ENCODE data around the gene CCDC102A. TPM values are rescaled to one million over a fixed set of nuclear protein-coding genes. Genes with fewer than 3 reads are reported as not detected.
A peak's percentile ranks its signal among the peaks of the same experiment; 100 is the strongest.

The CCDC102A gene
- total and polyA plus RNA-seq, 9 of the 15 experiments (the other 6 are each of a cell fraction or from before 2014, with no cell fraction given): 0.03 to 4.9 (median 1.4) TPM

DNA sequence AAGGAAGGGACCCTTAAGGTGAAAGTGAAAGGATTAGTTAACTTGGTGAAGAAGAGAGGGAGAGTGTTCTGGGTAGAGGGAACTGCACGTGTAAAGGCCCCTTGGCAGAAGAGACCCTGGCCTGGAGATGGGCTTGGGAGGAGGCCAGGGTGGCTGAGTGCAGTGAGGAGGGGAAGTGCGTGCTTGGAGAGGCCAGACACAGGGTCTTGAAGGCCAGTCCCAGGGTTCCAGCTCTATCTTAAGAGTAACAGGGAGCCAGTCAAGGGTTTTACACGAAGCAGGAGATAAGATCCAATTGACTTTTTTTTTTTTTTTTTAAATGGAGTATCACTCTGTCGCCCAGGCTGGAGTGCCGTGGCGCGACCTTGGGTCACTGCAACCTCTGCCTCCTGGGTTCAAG, 34.9 kb downstream of the CCDC102A start:
- in situ Hi-C loops (cut with MboI): no loop called here
- ATAC-seq: no peak
- H3K9me1 ChIP-seq (ENCODE audit: control insufficient read depth, insufficient read depth, low read length): no peaks in the 10 kb centered on the region
- H3K27ac ChIP-seq (ENCODE audit: extremely low read depth, low read depth, low read length): no peak overlapping the region
- H3K9ac ChIP-seq (ENCODE audit: insufficient read depth in 1 of 2, low read depth in 2 of 2, low read length in 2 of 2): peak overlapping the region in 1 of 2 experiments; percentile 61; a peak in 1 of 4 replicates
- CTCF ChIA-PET (ENCODE audit: low intra/inter-chr PET ratio): no interaction called here
- intact Hi-C loops (cut with micrococcal nuclease): no loop called here
- peaks cover 0 to 21% of the 10 kb centered on the region in 2 experiments; a peak in 3 of 5 replicates for H3K27me3 ChIP-seq (ENCODE audit: control insufficient read depth in 2 of 2, insufficient read depth in 2 of 2, low read length in 2 of 2)
- BruUV-seq (replicated peaks): no TSS peak
- TF ChIP-seq ZNF384 (IDR thresholded peaks at IDR 0.05; ENCODE audit: low read depth, low read length) (peak; percentile 56; the same call in 1 of the 2 replicates), C11orf30 (IDR thresholded peaks at IDR 0.05; ENCODE audit: low read depth) (no peak), SREBF1 (IDR thresholded peaks at IDR 0.05; ENCODE audit: borderline replicate concordance, low read depth, low read length) (no peak)
- H3K4me3 ChIP-seq: no peak overlapping the region
- H3K9me3 ChIP-seq (replicated peaks; ENCODE audit: control insufficient read depth, insufficient read depth, low read depth, low read length): no peaks in the 10 kb centered on the region
- H3K4me1 ChIP-seq (replicated peaks in 1 of 2; ENCODE audit: control insufficient read depth in 2 of 2, insufficient read depth in 2 of 2, low read length in 2 of 2): peaks cover 8 to 10% of the 10 kb centered on the region in 2 experiments; a peak in 4 of 5 replicates
- FAIRE-seq: no peak
- H4K20me1 ChIP-seq (replicated peaks; ENCODE audit: control insufficient read depth, insufficient read depth, low read length): no peaks in the 10 kb centered on the region
- H3K36me3 ChIP-seq (ENCODE audit: control insufficient read depth, insufficient read depth, low read length): no peaks in the 10 kb centered on the region
- DNase-seq (ENCODE audit: extremely low read depth in 1 of 4, low spot score in 3 of 4): no peak
- POLR2A ChIA-PET: interaction anchor here (0.7 to 1.3 kb wide), 3 partner anchors 9 to 545 kb away, joined by 3 to 4 read pairs (median 4); partner anchors contain the start of gene DOK4
- H3K4me2 ChIP-seq (ENCODE audit: insufficient read depth, low read length): no peak overlapping the region
- 17% methylated on average over 7 of the region's 7 CpGs for WGBS (ENCODE audit: insufficient coverage, low coverage, missing lambda C conversion rate)
- no peaks in the 10 kb centered on the region for H3K79me2 ChIP-seq (ENCODE audit: control insufficient read depth, insufficient read depth, low read length)
- peak overlapping the region; percentile 38; the same call in 1 of the 2 replicates for H2AFZ ChIP-seq (ENCODE audit: low read depth, low read length)

DNA sequence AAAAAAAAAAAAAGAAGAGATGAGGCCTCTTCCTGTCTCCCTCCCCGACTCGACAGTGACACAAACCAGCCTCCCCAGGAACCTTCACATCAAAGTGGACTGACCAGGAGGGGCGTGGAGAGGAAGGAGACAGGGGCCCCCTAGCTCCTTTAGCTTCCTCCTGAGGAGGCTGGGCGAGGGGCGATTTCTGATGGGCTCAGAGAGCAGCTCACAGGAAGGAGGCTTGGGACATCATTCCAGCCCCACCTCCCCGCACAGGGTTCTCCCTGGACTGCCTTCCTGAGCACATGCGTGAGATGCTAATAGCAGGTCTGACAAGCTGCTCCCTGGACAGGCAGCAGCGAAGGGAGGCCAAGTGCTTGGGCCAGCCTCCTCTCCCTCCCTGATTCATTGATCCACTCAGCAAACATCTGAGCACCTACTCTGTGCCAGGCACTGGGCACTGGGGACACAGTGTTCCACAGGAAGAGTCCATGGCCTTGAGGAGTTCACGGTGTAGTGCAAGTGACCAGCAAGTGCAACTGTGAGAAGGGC, 35.7 kb downstream of the CCDC102A start:
- Histone ChIP-seq H3K79me2 (ENCODE audit: control insufficient read depth, insufficient read depth, low read length) (no peaks in the 10 kb centered on the region), H3K9me1 (ENCODE audit: control insufficient read depth, insufficient read depth, low read length) (no peaks in the 10 kb centered on the region), H2AFZ (ENCODE audit: low read depth, low read length) (peak overlapping the region; percentile 38), H3K4me2 (ENCODE audit: insufficient read depth, low read length) (0 out of 2 replicates have a peak overlapping the region, but pooled peaks have one; percentile 2), H3K4me1 (replicated peaks in 1 of 2; ENCODE audit: control insufficient read depth in 2 of 2, insufficient read depth in 2 of 2, low read length in 2 of 2) (peaks cover 8 to 10% of the 10 kb centered on the region in 2 experiments; a peak in 4 of 5 replicates), H4K20me1 (replicated peaks; ENCODE audit: control insufficient read depth, insufficient read depth, low read length) (no peaks in the 10 kb centered on the region), H3K36me3 (ENCODE audit: control insufficient read depth, insufficient read depth, low read length) (no peaks in the 10 kb centered on the region), H3K9me3 (replicated peaks; ENCODE audit: control insufficient read depth, insufficient read depth, low read depth, low read length) (no peaks in the 10 kb centered on the region), H3K9ac (ENCODE audit: insufficient read depth in 1 of 2, low read depth in 2 of 2, low read length in 2 of 2) (peak overlapping the region in 1 of 2 experiments; percentile 75; a peak in 2 of 4 replicates), H3K4me3 (no peak overlapping the region), H3K27ac (ENCODE audit: extremely low read depth, low read depth, low read length) (no peak overlapping the region), H3K27me3 (ENCODE audit: control insufficient read depth in 2 of 2, insufficient read depth in 2 of 2, low read length in 2 of 2) (peaks cover 0 to 17% of the 10 kb centered on the region in 2 experiments; a peak in 3 of 5 replicates)
- ChIA-PET CTCF (ENCODE audit: low intra/inter-chr PET ratio) (no interaction called here), POLR2A (interaction anchor here (0.5 to 1.3 kb wide), 2 partner anchors 14 to 54 kb away, joined by 3 to 4 read pairs; partner anchors contain the start of gene DOK4)
- in situ Hi-C loops (cut with MboI): no loop called here
- 30% methylated on average over 7 of the region's 9 CpGs for WGBS (ENCODE audit: insufficient coverage, low coverage, missing lambda C conversion rate)
- no TSS peak for BruUV-seq (replicated peaks)
- no peak for FAIRE-seq
- peak in 1 of 4 experiments; percentile 45 for DNase-seq (ENCODE audit: extremely low read depth in 1 of 4, low spot score in 3 of 4)
- intact Hi-C loops (cut with micrococcal nuclease): no loop called here
- TF ChIP-seq CHD1 (IDR thresholded peaks at IDR 0.05; ENCODE audit: low read length) (no peak), RBM14 (IDR thresholded peaks at IDR 0.05; ENCODE audit: borderline replicate concordance, insufficient read depth, low read depth, low read length) (no peak), ZNF384 (IDR thresholded peaks at IDR 0.05; ENCODE audit: low read depth, low read length) (peak; percentile 90), FOXA3 (CRISPR knock-in tag; conservative IDR thresholded peaks at IDR 0.05 in 1 of 2, IDR thresholded peaks at IDR 0.05 in 1 of 2) (no peak), SP2 (IDR thresholded peaks at IDR 0.05; ENCODE audit: extremely low read depth, low read depth, low read length, poor library complexity, severe bottlenecking) (no peak), NRF1 (conservative IDR thresholded peaks at IDR 0.05 in 1 of 2, IDR thresholded peaks at IDR 0.05 in 1 of 2) (peak in 1 of 2 experiments; percentile 44; a peak in 1 of 4 replicates)
- TF ChIP-seq, protein P1, sequence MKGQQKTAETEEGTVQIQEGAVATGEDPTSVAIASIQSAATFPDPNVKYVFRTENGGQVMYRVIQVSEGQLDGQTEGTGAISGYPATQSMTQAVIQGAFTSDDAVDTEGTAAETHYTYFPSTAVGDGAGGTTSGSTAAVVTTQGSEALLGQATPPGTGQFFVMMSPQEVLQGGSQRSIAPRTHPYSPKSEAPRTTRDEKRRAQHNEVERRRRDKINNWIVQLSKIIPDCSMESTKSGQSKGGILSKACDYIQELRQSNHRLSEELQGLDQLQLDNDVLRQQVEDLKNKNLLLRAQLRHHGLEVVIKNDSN (CRISPR knock-in tag; IDR thresholded peaks at IDR 0.05): no peak
- TF ChIP-seq, protein P2, sequence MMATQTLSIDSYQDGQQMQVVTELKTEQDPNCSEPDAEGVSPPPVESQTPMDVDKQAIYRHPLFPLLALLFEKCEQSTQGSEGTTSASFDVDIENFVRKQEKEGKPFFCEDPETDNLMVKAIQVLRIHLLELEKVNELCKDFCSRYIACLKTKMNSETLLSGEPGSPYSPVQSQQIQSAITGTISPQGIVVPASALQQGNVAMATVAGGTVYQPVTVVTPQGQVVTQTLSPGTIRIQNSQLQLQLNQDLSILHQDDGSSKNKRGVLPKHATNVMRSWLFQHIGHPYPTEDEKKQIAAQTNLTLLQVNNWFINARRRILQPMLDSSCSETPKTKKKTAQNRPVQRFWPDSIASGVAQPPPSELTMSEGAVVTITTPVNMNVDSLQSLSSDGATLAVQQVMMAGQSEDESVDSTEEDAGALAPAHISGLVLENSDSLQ (IDR thresholded peaks at IDR 0.05): 0 out of 2 replicates have a peak, but pooled peaks have one; percentile 10
- ATAC-seq: peak; percentile 52

Data from K562 (cell line).